22Rv1 (cell line): ENCODE data around the gene ASZ1.

Experiments used
- ZFX ChIP-seq: fragments of 450-650 bp; IDR thresholded peaks from 2 replicates; pipeline ENCODE4 v1.6.1; 2017; ENCODE audit warnings: antibody characterized with exemption, borderline replicate concordance
- TF ChIP-seq, protein P1 (sequence below): fragments of 450-650 bp; IDR thresholded peaks from 2 replicates; pipeline ENCODE4 v1.5.1; 2017; ENCODE audit warnings: mild to moderate bottlenecking

- TF ChIP-seq, protein P1, sequence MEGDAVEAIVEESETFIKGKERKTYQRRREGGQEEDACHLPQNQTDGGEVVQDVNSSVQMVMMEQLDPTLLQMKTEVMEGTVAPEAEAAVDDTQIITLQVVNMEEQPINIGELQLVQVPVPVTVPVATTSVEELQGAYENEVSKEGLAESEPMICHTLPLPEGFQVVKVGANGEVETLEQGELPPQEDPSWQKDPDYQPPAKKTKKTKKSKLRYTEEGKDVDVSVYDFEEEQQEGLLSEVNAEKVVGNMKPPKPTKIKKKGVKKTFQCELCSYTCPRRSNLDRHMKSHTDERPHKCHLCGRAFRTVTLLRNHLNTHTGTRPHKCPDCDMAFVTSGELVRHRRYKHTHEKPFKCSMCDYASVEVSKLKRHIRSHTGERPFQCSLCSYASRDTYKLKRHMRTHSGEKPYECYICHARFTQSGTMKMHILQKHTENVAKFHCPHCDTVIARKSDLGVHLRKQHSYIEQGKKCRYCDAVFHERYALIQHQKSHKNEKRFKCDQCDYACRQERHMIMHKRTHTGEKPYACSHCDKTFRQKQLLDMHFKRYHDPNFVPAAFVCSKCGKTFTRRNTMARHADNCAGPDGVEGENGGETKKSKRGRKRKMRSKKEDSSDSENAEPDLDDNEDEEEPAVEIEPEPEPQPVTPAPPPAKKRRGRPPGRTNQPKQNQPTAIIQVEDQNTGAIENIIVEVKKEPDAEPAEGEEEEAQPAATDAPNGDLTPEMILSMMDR: no peak
- TF ChIP-seq ZFX: no peak
These were observed 15.8 kb downstream of the ASZ1 start for GRCh38 chr7:117411539-117411938.
